ENCODE data around the gene SH3RF3.

SH3RF3 gene

DNA sequence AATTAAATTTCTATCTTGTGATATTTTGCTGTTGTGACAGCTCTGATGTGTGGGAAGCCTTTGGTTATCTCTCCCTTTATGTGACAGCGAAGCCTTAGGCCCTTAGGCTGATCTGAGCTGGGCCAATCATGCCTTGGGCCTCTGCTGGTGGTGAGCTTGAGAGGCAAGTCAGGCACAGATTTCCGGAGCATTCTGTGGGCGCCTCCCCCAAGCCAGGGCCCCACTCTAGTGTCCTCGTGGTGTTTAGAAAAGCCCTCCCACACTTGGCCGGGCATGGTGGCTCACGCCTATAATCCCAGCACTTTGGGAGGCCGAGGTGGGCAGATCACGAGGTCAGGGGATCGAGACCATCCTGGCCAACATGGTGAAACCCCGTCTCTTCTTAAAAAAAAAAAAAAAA is 239.8 kb downstream of the SH3RF3 start:
- no peak for DNase-seq

DNA sequence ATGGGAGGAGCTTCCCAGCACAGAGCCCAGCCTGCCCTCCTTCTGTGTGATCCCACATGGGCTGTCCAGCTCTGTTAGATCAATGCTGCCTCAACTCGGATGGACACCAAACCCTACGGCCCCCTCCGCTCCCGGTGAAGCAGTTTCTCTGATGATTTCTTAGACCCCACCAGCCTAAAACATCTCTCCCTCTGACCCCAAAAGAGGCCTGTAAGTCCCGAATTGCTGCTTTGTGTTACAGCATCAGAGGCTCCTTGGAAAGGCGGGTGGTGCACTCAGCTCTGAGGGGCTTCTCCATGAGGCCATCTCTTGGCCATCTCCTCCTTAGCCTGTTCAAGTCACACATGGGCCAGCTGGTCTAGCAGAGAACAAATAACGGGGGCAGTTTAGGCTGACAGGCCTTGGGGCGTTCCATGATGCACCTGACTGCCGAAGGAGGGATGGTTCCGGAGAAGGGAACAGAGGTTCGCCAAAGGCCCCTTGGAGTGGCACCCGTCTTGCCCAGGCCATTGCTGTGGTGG is 240.7 kb downstream of the SH3RF3 start:
- no peak for DNase-seq

DNA sequence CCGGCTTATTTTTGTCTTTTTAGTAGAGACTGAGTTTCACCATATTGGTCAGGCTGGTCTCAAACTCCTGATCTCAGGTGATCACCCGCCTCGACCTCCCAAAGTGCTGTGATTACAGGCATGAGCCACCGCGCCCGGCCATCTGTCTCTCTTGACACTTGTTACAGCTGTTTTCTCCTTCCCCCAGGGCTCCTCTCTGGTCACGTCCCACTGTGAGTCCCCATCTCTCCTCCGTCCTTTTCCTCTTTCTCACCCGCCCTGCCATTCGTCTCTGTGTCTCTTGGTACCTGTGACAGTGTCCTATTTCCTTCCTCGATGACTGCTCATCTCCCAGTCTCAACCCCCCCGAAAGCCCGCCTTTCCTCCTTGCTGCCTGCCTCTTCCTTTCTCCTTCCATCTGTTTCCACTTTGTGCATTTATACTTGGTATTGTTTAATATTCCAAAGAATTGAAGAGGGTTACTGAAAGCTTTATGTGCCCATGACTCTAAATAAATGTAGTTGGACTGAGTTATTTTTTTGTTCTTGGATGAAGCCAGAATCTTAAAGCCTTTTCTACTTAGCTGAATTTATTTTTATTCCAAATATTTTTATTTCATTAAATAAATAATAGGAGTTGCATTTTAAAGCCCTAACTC is 241.5 kb downstream of the SH3RF3 start:
- no peak for DNase-seq

DNA sequence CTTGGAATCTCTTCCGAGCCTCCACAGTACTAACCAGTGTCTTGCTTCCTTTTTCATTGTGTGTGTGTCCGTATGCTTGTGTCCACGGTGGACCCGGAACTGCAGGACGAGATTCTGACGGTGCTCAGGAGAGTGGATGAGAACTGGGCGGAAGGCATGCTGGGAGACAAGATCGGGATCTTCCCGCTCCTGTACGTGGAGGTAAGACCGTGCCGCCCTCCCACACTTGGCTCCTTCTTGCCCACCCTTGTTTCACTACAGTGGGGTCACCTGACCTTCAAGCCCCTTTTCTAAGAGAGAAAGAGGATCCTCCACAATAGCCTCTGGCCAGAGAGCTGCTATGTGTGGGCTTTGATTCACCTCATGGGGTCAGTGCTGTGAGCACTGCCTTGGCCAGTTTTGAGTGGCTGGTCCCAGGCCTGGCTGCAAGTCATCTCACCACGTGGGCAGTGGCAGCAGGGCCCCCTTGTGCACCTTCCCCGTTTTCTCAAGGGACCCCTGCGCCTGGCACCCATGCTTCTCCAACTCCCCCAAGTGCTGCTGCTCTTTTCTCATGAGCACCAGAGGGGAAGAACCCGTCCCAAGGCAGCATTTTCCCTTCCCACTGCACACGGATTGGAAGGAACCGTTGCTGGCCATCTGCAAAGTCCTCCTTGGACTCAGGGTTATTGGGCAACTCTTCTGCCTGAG is 242.6 kb downstream of the SH3RF3 start:
- no peak for DNase-seq

DNA sequence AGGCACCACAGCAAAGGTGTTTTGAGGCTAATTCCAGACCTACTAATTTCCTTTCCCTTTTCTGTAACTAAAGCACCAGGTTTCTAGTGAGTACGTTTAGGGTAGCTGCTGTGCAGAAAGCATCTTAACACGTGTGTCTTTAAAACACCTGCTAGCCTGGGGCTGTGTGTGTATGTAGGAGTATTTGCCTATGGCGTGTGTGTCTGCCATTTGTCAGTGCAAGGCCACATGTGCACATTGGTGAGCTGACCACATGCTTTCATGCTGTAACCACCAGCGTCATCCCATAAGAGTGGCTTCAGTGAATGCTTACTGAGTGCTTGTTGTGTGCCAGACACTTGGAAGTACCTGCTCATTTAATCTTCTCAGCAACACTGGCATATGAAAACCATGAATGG is 243.2 kb downstream of the SH3RF3 start:
- no peak for DNase-seq

DNA sequence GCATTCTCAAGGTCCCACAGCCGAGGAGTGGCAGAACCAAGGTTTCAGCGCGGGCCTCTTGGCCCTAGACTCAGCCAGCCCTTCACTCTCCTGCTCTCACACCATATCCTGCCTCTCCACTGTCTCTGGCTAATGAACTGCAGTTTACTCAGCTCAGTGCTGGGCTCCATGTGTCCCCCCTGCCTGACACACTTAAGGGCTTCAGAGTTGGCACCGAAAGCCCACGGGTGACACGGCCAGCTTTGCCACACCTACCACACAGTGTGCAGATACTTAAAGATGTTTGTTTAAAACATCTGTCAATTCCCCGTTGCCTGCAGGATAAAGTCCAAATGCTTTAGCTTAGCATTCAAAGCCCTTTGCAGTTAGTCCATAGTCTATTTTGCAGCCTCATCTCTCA is 243.6 kb downstream of the SH3RF3 start:
- DNase-seq = no peak

DNA sequence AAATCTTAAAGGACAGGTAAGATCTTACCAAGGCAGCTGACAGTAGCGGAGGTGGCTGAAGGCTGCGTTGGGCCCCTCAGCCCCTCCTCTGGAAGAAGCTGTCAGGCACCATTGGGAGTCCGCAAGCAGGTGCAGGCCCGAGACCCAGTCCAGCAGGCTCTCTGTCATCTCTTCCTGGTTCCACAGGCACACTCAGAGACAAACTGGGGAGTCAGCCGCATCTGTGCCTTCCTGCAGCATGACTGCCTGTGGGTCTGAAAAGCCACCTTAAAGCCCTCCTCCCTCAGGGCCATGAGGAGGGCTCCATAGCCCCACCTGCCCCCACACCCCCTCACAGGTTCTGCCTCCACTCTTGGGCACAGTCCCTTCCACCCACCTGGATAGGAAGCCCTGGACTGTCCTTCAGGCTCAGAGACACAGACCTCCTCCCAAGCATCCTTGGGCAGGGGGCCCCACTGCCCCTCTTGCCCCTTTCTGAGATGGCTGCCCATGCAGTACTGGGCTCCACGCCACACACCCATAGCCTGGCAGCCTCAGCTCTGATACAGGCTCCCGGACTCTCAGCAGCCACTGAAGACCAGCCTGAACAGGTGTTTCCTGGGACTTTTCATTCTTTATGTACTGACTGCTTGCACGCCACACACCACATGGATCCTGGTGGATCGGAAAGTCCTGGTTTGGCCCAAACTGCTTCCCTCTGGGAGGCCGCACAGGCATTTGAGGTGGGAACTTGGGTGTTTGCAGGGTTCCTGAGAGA is 245.0 kb downstream of the SH3RF3 start:
- no peak for DNase-seq

DNA sequence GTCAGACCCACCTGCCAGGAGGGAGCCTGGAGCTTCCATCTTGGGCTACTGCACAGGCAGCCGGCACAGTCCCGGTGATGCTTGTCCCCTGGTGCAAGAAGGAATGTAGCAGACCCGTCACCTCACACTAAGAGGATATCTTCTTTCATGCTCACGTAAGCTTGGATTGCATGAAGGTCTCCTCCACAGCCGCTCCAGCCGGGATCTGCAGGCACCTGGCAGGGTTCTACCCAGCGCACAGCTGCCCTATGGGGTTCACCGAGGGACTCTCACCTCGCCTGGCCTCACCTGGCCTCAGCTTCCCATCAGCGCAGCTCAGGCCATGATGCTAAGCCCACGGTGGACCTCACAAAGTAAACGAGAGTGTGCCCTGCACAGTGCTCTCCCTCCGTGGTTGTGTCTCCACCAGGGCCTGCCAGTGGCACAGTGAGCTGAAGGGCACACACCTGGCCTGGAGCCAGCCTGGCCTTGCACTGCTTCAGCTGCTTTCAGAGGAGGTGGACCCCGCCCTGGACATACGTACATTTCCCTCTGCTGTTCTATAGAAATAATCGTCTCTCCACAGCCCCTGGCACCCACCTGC is 245.6 kb downstream of the SH3RF3 start:
- DNase-seq = no peak

DNA sequence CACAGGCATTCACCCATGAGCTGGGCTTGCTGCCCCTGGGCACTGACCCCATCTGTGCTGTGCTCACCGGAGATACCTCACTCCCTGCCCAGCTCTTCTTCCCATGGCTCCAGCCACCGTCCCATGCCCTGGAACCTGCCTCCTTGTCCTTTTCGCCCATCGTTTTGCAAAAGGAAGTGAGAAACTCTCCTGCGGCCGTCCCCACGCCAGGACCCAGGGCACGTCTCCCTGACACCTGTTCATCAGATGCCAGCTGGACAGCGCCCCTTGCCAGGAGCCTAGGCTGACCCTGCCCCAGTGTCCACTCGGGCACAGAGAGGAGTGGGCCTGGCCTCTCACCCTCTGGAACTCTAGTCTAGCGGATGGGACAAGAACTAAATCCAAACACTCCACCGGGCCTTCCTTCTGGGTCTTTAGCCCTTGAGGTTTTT is 246.1 kb downstream of the SH3RF3 start:
- no peak for DNase-seq

DNA sequence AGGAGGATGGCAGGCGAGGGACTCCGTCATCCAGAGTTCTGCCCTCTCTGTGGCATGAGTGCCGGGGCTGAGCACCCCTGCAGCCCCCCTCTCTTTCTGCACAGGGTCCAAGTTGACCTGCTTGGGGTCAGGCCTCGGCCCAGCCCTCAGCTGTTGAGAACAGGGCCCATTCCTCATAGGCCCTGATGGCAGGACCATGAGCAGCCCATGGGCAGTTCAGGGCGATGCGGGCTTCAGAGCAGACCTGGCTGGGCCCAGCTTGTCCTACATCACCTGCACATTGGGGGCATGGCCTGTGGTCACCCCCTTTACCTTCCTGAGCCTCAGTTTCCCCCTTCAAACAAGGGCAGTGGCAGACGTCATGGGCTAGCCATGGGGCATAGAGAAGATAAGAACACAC is 246.7 kb downstream of the SH3RF3 start:
- no peak for DNase-seq

DNA sequence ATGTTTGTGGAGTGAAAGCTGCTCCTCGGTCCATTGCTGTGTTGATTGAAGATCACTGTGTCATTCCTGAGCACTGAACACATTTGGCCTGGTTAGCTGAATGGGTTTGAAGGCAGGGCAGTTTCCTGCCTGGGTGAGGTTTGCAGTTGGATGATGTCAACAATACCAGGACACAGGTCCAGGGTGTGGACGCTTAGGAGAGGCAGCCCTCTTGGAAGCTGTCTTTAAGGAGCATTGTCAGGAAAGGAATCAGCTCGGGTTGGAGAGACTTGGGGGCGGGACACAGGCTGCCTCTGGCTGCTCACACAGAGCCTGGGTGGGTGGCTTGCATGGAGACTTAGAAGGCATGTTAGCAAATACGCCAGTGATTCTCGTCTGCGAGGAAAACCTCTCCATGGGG is 247.1 kb downstream of the SH3RF3 start:
- DNase-seq = no peak

DNA sequence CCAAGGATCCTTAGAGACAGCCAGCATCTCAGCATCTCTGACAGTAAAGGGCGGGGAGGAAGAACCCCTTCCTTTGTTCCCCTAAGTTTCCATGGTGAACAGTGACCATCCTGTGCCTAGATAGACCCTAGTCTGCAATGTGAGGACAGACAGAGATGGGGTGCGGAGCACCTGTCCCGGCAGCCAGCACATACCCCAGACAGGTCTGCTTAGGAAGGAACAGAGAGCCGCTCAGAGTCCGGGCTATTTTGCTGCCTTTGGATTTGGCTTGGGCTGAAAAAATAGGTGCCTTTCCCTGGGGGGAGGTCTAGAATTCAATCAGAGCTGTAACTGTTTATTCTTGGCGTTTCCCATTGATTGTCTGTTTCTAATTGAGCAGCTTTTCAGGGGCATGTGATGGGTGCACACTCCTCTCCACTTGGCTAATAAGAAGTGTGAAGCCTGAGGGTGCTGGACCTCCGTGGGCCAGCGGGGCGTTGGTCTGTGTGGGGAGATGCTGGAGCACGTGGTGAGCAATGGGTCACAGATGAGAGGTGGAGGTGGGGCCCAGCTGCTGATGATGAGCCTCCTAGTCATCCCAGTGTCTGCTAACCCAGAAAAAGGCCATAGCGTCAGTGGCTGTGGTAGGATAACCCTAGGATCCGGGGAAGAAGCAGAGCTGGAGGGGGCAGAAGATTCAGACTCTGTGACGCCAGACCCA is 247.9 kb downstream of the SH3RF3 start:
- no peak for DNase-seq

DNA sequence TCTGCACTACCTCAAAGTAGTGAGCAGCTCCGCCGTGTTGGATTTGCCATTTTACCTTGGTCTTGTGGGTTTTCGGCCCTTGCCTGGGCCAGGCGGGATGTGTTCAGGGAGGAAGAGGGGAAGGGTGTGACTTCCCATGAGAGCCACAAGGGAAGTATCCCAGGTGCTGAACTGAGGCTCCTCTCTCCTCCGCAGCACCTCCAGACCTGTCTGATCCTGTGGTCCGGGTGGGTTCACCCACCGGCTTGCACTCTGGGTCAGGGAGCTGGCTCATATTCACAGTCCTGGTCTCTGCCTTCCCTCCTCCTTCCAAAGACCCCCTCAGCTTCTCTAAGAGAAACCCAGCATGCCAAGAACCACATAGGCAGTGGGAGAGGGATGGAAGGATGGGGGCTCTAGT is 249.0 kb downstream of the SH3RF3 start:
- no peak for DNase-seq

DNA sequence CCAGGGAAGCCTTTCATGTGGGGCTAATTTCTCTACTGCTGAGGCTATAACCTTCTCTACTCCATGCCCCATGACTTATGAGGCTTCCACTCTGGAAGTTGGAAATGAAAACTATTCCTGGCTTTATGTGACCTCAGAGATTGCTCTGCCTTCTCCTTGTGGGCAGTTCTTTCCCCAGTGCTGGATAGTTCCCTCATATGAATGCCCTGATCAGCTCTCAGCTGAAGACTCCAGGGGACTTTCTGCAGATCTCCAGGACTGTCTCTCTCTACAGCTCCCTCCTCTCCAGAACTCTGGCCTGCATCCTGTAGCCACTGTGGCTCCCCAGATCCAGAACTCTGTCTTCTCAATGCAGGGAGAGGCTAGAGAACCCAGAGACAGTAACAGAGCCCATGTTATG is 249.7 kb downstream of the SH3RF3 start:
- DNase-seq = no peak

DNA sequence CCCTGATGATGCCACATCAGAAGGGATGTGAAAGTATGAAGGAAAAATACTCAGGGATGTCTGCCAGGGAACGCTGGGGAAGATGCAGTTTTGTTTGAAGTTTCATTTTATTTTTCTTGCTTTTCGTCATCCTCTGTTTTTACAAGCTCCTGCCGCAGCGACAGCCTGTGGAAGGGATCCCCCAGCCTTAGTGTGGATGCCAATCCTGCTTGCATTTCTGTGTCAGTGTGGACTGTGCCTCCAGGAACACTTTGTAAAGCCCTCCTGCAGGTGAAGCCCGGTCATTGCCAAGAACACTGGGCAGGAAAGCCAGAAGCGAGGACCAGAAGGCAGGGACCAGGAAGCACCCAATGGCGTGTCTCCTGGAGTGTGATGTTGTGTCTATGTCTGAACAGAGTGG is 250.5 kb downstream of the SH3RF3 start:
- DNase-seq = no peak

DNA sequence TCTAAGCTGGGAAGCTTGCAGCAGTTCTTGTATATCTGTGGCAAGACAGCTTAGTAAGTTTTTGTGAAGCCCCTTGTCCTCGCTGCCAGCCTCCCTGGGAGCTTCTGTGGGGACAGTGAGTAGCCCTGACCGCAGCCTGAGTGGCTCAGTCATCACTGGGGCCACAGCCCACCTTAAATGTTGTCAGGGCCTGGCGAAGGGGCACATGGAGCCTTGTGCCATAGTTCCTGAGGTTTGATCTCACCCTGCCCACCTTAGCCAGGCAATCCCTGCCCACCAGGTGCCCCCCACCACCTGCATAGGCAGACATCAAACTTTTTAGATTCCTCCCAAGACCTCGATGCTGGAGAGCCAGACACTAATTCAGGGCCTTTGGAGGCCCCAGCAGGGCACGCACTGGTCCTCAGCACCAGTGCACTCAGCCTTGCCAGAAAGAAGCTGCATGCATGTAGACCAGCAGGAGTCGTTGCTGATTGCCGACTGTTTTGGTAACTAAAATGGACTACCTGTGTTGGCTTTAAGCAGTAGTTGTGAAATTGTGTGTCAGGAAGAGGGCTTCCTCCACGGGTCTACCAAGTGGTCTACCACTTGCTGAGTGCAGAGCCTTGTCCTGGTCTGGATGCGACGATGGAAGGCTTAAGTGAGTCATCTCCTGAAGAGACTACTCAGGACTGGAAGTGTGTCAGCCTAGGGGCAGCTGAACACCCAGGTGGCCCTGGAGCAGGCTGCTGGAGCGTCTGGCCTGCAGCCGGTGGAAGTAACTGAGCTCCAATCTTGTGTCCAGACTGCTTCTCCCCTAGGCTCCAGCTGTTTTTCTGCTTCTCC is 251.7 kb downstream of the SH3RF3 start:
- no peak for DNase-seq

DNA sequence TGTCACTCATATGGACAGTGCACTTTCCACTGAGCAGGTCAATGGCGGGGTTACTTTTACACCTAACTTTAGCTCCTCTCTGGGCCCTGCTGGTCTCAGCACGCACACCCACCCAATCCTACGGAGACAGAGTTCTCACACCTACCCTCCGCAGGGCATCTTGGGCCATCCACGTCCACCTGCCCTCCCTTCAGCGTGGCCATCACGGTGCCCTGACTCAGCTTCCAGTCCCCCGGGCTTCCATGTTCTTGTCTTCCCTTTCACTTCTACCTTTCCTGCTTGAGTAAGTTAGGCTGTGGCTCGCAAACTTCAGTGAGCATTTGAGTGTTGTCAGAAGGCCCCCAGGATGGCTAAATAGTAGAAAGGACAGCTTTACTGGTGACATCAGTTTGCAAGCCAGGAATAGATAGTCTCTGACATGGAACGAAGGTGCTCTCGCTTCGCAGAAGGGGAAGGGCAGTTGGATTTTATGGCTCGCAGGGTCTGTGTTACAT is 252.4 kb downstream of the SH3RF3 start:
- DNase-seq = no peak

DNA sequence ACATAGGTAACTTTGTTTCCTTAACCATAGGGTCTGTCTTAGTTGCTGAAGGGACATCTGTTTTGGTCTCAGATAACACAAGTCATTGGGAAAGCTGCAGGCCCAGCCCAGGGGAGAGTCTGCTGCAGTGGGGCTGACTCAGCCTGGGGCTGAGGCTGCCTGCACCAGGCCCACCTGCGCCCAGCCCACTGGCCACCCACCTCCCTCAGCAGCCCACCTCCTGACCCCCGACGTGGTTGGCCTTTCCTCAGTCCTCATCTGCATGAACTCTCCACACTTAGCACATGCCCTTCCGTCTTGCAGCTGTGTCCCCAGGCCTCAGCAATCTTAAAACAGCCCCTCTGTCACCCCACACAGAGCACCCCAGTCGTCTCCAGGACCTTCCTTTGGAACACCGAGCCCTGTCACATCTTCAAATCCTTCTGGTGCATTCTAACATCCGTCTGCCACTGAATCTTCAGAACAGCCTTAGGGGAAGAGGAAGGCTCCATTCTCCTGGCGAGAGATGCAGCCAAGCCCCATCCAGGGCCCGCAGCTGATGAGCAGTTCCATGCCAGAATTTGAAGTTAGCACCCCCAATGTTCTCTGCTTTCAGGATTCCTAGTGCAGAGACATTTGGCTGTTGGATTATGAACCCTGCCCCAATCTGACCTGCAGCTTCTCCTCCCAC is 253.4 kb downstream of the SH3RF3 start:
- DNase-seq = no peak

DNA sequence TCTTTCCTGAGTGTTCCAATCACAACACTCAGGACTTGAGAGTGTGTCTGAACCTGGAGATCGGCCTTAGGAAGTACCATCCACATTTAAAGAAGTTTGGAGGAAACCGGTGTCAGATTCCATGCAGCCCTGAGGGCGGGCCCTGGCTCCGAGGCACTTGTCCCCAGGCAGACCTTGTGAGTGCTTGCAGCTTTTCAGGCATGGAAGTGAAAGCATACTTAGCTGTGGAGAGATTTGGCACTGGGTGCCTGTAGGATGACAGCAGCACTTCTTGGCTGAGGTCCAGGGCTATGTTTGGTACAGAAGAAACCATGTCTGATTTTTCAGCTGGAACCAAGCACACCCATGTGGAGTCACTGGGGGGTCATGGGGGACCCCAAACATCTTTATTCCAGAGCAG is 253.9 kb downstream of the SH3RF3 start:
- DNase-seq = no peak

DNA sequence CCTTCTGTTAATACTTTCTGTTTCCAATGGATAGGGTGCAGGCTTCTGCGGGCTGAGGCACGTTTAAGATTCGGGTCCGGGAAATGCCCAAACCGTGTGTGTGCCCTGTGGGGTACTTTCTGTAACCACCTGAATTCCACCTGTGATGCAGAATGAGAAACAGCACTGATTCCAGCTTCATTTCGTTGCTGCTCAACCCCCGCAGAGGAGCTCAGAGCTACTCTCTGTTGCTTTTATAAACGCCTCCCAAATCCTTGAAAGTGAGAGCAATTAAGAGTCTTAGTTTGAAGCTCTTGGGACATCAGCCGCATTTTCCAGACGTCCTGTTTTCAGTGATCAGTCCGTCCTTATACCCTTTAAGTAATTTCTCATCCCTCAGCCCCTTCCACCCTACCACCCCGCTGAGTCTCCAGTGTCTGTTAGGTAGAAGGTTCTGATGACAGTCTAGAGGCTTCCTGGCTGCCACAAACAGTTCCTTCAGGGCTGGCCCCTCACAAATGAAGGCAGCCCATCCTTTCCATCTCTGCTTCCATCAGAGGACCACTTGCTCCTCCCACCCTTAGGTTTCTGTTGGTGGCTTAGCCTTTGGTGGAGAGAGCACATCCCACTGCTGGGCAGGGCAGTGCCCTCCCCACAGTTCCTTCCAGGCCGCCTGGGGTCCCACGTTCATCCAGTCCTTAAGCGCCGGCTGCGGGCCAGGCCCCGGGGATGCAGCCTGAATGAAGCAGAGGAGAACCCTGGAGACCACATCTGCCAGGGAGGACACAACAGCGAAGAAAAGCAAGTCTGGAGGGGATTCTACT is 254.7 kb downstream of the SH3RF3 start:
- no peak for DNase-seq

Data from activated CD4-positive, alpha-beta T cell treated with anti-CD3 and anti-CD28 coated beads, Interleukin-2, Interleukin-6, amounts not matched to agents 100 ng/mL and 50 ng/mL, durations not matched to agents 16 hours and 8 hours (primary cell).